HepG2 (cell line): ENCODE data around the gene ABHD12. TPM values are rescaled to one million over a fixed set of nuclear protein-coding genes. Genes with fewer than 3 reads are reported as not detected.

Experiments
- ATAC-seq: fragments of 200-7000 bp; cut with Tn5 transposase; 3 replicates; pipeline ENCODE4 v1.9.1; 2020; ENCODE audit warnings: mild to moderate bottlenecking, moderate library complexity
- BruUV-seq: library from RNA; stranded (reverse); fragments of 400-500 nt; replicated peaks from 2 replicates; lab custom pipeline; 2021; lab: Mats Ljungman, UMichigan
- CTCF ChIA-PET: fragments of 300-600 bp; formaldehyde crosslinking; extraction: SDS; loops from one replicate; lab custom pipeline; 2021; ENCODE audit warnings: low total read pairs, inconsistent platforms, low intra/inter-chr PET ratio; lab: Yijun Ruan, JAX
- POLR2A ChIA-PET: fragments of 350-600 bp; sonication (Branson Sonifier 250); formaldehyde crosslinking; loops from one replicate; lab custom pipeline; 2020; ENCODE audit warnings: antibody characterized with exemption, inconsistent platforms; lab: Yijun Ruan, JAX
- DNase-seq: peaks from one replicate; pipeline ENCODE4 v3.0.0-alpha.2; 2015; ENCODE audit warnings: low spot score
- FAIRE-seq: peaks from 3 replicates; lab custom pipeline; 2011; peaks lifted over from hg19 to GRCh38; lab: Jason Lieb, UNC
- H2AFZ ChIP-seq: one replicate; pipeline ENCODE4 v1.6.1; 2011; ENCODE audit warnings: low read length, inconsistent platforms
- H3K27ac ChIP-seq: fragments of 300-600 bp; 3 replicates; pipeline ENCODE4 v1.8.0; 2011; ENCODE audit warnings: mixed run types, mild to moderate bottlenecking, mixed read lengths, low read length, inconsistent platforms; ENCODE audit not compliant: insufficient read depth; ENCODE audit errors: extremely low read length
- H3K27me3 ChIP-seq, 2 experiments: fragments of 200-600 bp in 1 of 2; 2 replicates in 1 of 2; 3 replicates in 1 of 2; pipeline versions ENCODE4 v1.6.0 to v1.8.0; 2011; ENCODE audit warnings: low read length in 2 of 2, mild to moderate bottlenecking in 2 of 2, moderate library complexity in 2 of 2, inconsistent platforms in 1 of 2; ENCODE audit not compliant: insufficient read depth in 2 of 2, control insufficient read depth in 1 of 2
- H3K36me3 ChIP-seq, 2 experiments: fragments of 200-600 bp in 1 of 2; replicated peaks in 1 of 2; 2 replicates in 1 of 2; 3 replicates in 1 of 2; pipeline versions ENCODE4 v1.5.1 to v1.8.0; 2011; ENCODE audit warnings: low read length in 2 of 2, inconsistent platforms in 1 of 2; ENCODE audit not compliant: insufficient read depth in 2 of 2, control insufficient read depth in 1 of 2
- H3K4me1 ChIP-seq: 2 replicates; pipeline ENCODE4 v1.5.1; 2012; ENCODE audit warnings: low read length, inconsistent platforms; ENCODE audit not compliant: insufficient read depth
- H3K4me2 ChIP-seq: 2 replicates; pipeline ENCODE4 v1.6.0; 2011; ENCODE audit warnings: low read depth, low read length, inconsistent platforms
- H3K4me3 ChIP-seq, 3 experiments: fragments of 200-600 bp in 1 of 3; sonication (generic), shearing (Covaris generic) in 1 of 3; replicated peaks in 1 of 3; 2 replicates each; pipeline ENCODE4 v1.5.1; 2011 to 2016; ENCODE audit warnings: low read length in 3 of 3, inconsistent platforms in 2 of 3, low read depth in 2 of 3, mild to moderate bottlenecking in 2 of 3, control low read depth in 1 of 3, mixed read lengths in 1 of 3; ENCODE audit not compliant: insufficient read depth in 1 of 3
- H3K79me2 ChIP-seq: one replicate; pipeline ENCODE4 v1.6.1; 2011; ENCODE audit warnings: low read length, inconsistent platforms; ENCODE audit not compliant: insufficient read depth
- H3K9ac ChIP-seq: 2 replicates; pipeline ENCODE4 v1.6.0; 2011; ENCODE audit warnings: mild to moderate bottlenecking, low read depth, low read length, inconsistent platforms; ENCODE audit not compliant: insufficient read depth
- H3K9me3 ChIP-seq: 2 replicates; pipeline ENCODE4 v1.5.1; 2012; ENCODE audit warnings: mild to moderate bottlenecking, low read length
- H4K20me1 ChIP-seq: 2 replicates; pipeline ENCODE4 v1.6.0; 2011; ENCODE audit warnings: inconsistent platforms, mild to moderate bottlenecking, low read length, moderate library complexity; ENCODE audit not compliant: insufficient read depth
- IKZF4 ChIP-seq: sonication (generic); formaldehyde crosslinking; IDR thresholded peaks from 2 replicates; pipeline ENCODE4 v1.5.1; 2020; ENCODE audit warnings: borderline replicate concordance, mild to moderate bottlenecking, low read depth, missing genetic modification reagents; ENCODE audit errors: not compliant biosample characterization
- NFKBIZ ChIP-seq: IDR thresholded peaks from 2 replicates; pipeline ENCODE4 v1.6.1; 2018; ENCODE audit warnings: missing genetic modification reagents, missing compliant biosample characterization
- SMAD1 ChIP-seq: sonication (generic); formaldehyde crosslinking; IDR thresholded peaks from 2 replicates; pipeline ENCODE4 v1.4.0; 2020; ENCODE audit warnings: missing genetic modification reagents, low read depth, mild to moderate bottlenecking, borderline replicate concordance
- SP4 ChIP-seq: sonication (generic); formaldehyde crosslinking; IDR thresholded peaks from 2 replicates; pipeline ENCODE4 v1.8.1; 2023; ENCODE audit warnings: mild to moderate bottlenecking, missing genetic modification reagents
- TBX2 ChIP-seq: sonication (generic); formaldehyde crosslinking; IDR thresholded peaks from 2 replicates; pipeline ENCODE4 v1.5.0; 2020; ENCODE audit warnings: missing genetic modification reagents, mild to moderate bottlenecking, borderline replicate concordance
- THYN1 ChIP-seq: sonication (generic); formaldehyde crosslinking; IDR thresholded peaks from 2 replicates; pipeline ENCODE4 v1.8.1; 2023; ENCODE audit warnings: low read depth, mild to moderate bottlenecking, moderate library complexity, missing genetic modification reagents, borderline replicate concordance
- ZGPAT ChIP-seq: IDR thresholded peaks from 2 replicates; pipeline ENCODE4 v1.6.1; 2016; ENCODE audit warnings: mild to moderate bottlenecking
- ZNF142 ChIP-seq: sonication (generic); formaldehyde crosslinking; IDR thresholded peaks from 2 replicates; pipeline ENCODE4 v1.4.0; 2020; ENCODE audit warnings: missing genetic modification reagents
- ZNF660 ChIP-seq: sonication (generic); formaldehyde crosslinking; IDR thresholded peaks from 2 replicates; pipeline ENCODE4 v1.5.1; 2020; ENCODE audit warnings: mild to moderate bottlenecking, low read depth, missing genetic modification reagents, borderline replicate concordance
- ZNF782 ChIP-seq: sonication (generic); formaldehyde crosslinking; IDR thresholded peaks from 2 replicates; pipeline ENCODE4 v1.4.0; 2020; ENCODE audit warnings: missing genetic modification reagents, mild to moderate bottlenecking, borderline replicate concordance
- WGBS: methylation state at CpG from one replicate; pipeline ENCODE4 v1.1.6; 2017; ENCODE audit warnings: low lambda C conversion rate; 5-methylcytosine and 5-hydroxymethylcytosine counted together
- in situ Hi-C: cut with HindIII; loops from 2 replicates; pipeline ENCODE4 v1.10.0; 2017; ENCODE audit warnings: low pct_unique_long_range_greater_than_20kb; ENCODE audit not compliant: extremely low pct_ligation_motif_present
- intact Hi-C: fragments of 100-400 bp; cut with micrococcal nuclease; formaldehyde crosslinking; loops from one replicate; pipeline ENCODE4 v1.10.0; 2022; ENCODE audit not compliant: unreplicated experiment
- polyA plus RNA-seq, 8 experiments: library from polyadenylated mRNA; depleted of rRNA in 3 of 8; stranded (reverse) in 7 of 8; unstranded in 1 of 8; fragments of >200 nt; fragmentation: Illumina TruSeq in 4 of 8; extraction: Trizol in 4 of 8; gene quantifications; 2 replicates each; pipeline versions ENCODE4 v1.2.1 to v1.2.3, GENCODE V29; 2011 to 2016; ENCODE audit warnings: low read depth in 4 of 8, missing spikeins in 1 of 8, mixed read lengths in 1 of 8; ENCODE audit not compliant: insufficient read depth in 1 of 8
- total RNA-seq, 5 experiments: library from RNA; depleted of rRNA; stranded (reverse); fragments of >200 nt; fragmentation: Illumina TruSeq; extraction: Trizol; gene quantifications; 2 replicates each; pipeline ENCODE4 v1.2.3, GENCODE V29; 2016; ENCODE audit warnings: low read depth in 1 of 5

ABHD12 gene
- total and polyA plus RNA-seq, 2 of the 13 experiments (the other 11 are each of a cell fraction or from before 2014, with no cell fraction given): 23.5 to 72.1 TPM

GRCh38 chr20:25310268-25310920, 80.2 kb downstream of the ABHD12 start:
- Histone ChIP-seq H3K79me2 (no peaks in the 10 kb centered on the region), H3K4me1 (peaks cover 51% of the 10 kb centered on the region), H2AFZ (peak overlapping the region; percentile 59), H4K20me1 (no peaks in the 10 kb centered on the region), H3K9ac (peak overlapping the region; percentile 70), H3K4me3 (peak overlapping the region; percentile 33 to 69 (median 34); a peak in 5 of 6 replicates), H3K27ac (peak overlapping the region; percentile 76), H3K4me2 (peak overlapping the region; percentile 82), H3K9me3 (no peaks in the 10 kb centered on the region), H3K36me3 (peaks cover 13 to 14% of the 10 kb centered on the region in 2 experiments; a peak in 4 of 5 replicates), H3K27me3 (no peaks in the 10 kb centered on the region)
- ATAC-seq (peak; percentile 96), FAIRE-seq (peak; percentile 99), DNase-seq (peak; percentile 99)
- in situ Hi-C loops (loop anchor here (25.0 kb wide), 1 partner anchor 352 kb away; no protein-coding TSS in a partner anchor), intact Hi-C loops (loop anchor here (1.0 to 2.0 kb wide), 4 partner anchors 68 to 96 kb away; partner anchors contain the start of gene GINS1)
- CTCF ChIA-PET: interaction anchor here (0.7 to 2.9 kb wide), 4 partner anchors 16 to 97 kb away, joined by 3 to 13 read pairs (median 8); partner anchors contain the start of gene GINS1
- BruUV-seq: no TSS peak
- POLR2A ChIA-PET: interaction anchor here (0.9 to 2.7 kb wide), 14 partner anchors 11 to 242 kb away, joined by 3 to 21 read pairs (median 6); partner anchors contain the start of genes ABHD12, GINS1 and PYGB
- 22% methylated on average over 6 of the region's 6 CpGs for WGBS
- peak; percentile 48; the same call in 1 of the 2 replicates for TF ChIP-seq SP4 (CRISPR knock-in tag)
- peak; percentile 15 for TF ChIP-seq IKZF4 (CRISPR knock-in tag)
- TF ChIP-seq ZNF782 (CRISPR knock-in tag): peak; percentile 85; the same call in 1 of the 2 replicates
- peak; percentile 84 for TF ChIP-seq TBX2 (CRISPR knock-in tag)
- no peak for TF ChIP-seq ZNF660 (CRISPR knock-in tag)
- peak; percentile 91 for TF ChIP-seq NFKBIZ (CRISPR knock-in tag)
- no peak for TF ChIP-seq THYN1
- 0 out of 2 replicates have a peak, but pooled peaks have one; percentile 23 for TF ChIP-seq SMAD1
- peak; percentile 79 for TF ChIP-seq ZGPAT (CRISPR knock-in tag)
- no peak for TF ChIP-seq ZNF142 (CRISPR knock-in tag)
